Keratinocyte (primary cell): ENCODE results near the gene CADM2. TPM values are rescaled to one million over a fixed set of nuclear protein-coding genes. Genes with fewer than 3 reads are reported as not detected.

Source experiments
- DNase-seq: peaks from one replicate; pipeline ENCODE4 v3.0.0-alpha.2; 2011; ENCODE audit warnings: low read depth, missing footprints, low spot score
- FAIRE-seq: peaks from 2 replicates; lab custom pipeline; 2011; peaks lifted over from hg19 to GRCh38; lab: Jason Lieb, UNC
- H2AFZ ChIP-seq: 2 replicates; pipeline ENCODE4 v1.6.0; 2012; ENCODE audit warnings: low read length, control low read depth, inconsistent platforms; ENCODE audit not compliant: control insufficient read depth
- H3K27ac ChIP-seq: 2 replicates; pipeline ENCODE4 v1.5.1; 2011; ENCODE audit warnings: low read length; ENCODE audit not compliant: control insufficient read depth, insufficient read depth
- H3K27me3 ChIP-seq: 3 replicates; pipeline ENCODE4 v1.6.0; 2011; ENCODE audit warnings: low read length; ENCODE audit not compliant: control insufficient read depth, insufficient read depth; ENCODE audit errors: extremely low read depth
- H3K36me3 ChIP-seq, 2 experiments: 2 replicates in 1 of 2; 3 replicates in 1 of 2; pipeline ENCODE4 v1.5.1; 2011; ENCODE audit warnings: low read length in 2 of 2, mild to moderate bottlenecking in 1 of 2; ENCODE audit not compliant: control insufficient read depth in 2 of 2, insufficient read depth in 2 of 2; ENCODE audit errors: extremely low read depth in 1 of 2
- H3K4me1 ChIP-seq: 3 replicates; pipeline ENCODE4 v1.5.1; 2011; ENCODE audit warnings: low read length; ENCODE audit not compliant: control insufficient read depth, insufficient read depth; ENCODE audit errors: extremely low read depth
- H3K4me2 ChIP-seq: 3 replicates; pipeline ENCODE4 v1.6.0; 2011; ENCODE audit warnings: low read depth, low read length; ENCODE audit not compliant: control insufficient read depth, insufficient read depth; ENCODE audit errors: extremely low read depth
- H3K4me3 ChIP-seq, 3 experiments: fragments of 200-600 bp in 1 of 3; sonication (generic) in 1 of 3; 2 replicates in 2 of 3; 3 replicates in 1 of 3; pipeline ENCODE4 v1.5.1; 2011 to 2016; ENCODE audit warnings: low read length in 3 of 3, mild to moderate bottlenecking in 3 of 3, control low read depth in 2 of 3, inconsistent platforms in 1 of 3, low read depth in 1 of 3, mixed read lengths in 1 of 3, mixed run types in 1 of 3, moderate library complexity in 1 of 3; ENCODE audit not compliant: control insufficient read depth in 2 of 3, insufficient read depth in 2 of 3; ENCODE audit errors: extremely low read depth in 1 of 3
- H3K79me2 ChIP-seq: 2 replicates; pipeline ENCODE4 v1.6.0; 2012; ENCODE audit warnings: low read length; ENCODE audit not compliant: control insufficient read depth, insufficient read depth
- H3K9ac ChIP-seq: 3 replicates; pipeline ENCODE4 v1.6.0; 2011; ENCODE audit warnings: low read length; ENCODE audit not compliant: control insufficient read depth, insufficient read depth; ENCODE audit errors: extremely low read depth
- H3K9me1 ChIP-seq: 3 replicates; pipeline ENCODE4 v1.6.0; 2011; ENCODE audit warnings: low read length; ENCODE audit not compliant: control insufficient read depth, insufficient read depth; ENCODE audit errors: extremely low read depth
- H3K9me3 ChIP-seq: 2 replicates; pipeline ENCODE4 v1.5.1; 2012; ENCODE audit warnings: low read depth, low read length; ENCODE audit not compliant: control insufficient read depth
- H4K20me1 ChIP-seq: 3 replicates; pipeline ENCODE4 v1.6.0; 2011; ENCODE audit warnings: low read length; ENCODE audit not compliant: control insufficient read depth, insufficient read depth; ENCODE audit errors: extremely low read depth
- CTCF ChIP-seq, 3 experiments: IDR thresholded peaks in 1 of 3; conservative IDR thresholded peaks in 1 of 3; optimal IDR thresholded peaks in 1 of 3; 2 replicates in 2 of 3; 3 replicates in 1 of 3; pipeline versions ENCODE3 to v1.5.1; 2011; ENCODE audit warnings: low read length in 3 of 3, mild to moderate bottlenecking in 3 of 3, moderate library complexity in 2 of 3, control low read depth in 1 of 3, inconsistent platforms in 1 of 3; ENCODE audit not compliant: insufficient read depth in 2 of 3; ENCODE audit errors: extremely low read depth in 1 of 3
- EZH2 ChIP-seq: IDR thresholded peaks from one replicate; pipeline ENCODE4 v1.6.1; 2012; ENCODE audit warnings: inconsistent platforms, mild to moderate bottlenecking, low read length, moderate library complexity
- dilution Hi-C: fragments of 300-500 bp; cut with MboI; formaldehyde crosslinking; loops from one replicate; pipeline ENCODE4 v1.7.0; 2020; ENCODE audit warnings: low sequenced_read_pairs; ENCODE audit not compliant: extremely low pct_ligation_motif_present
- polyA plus RNA-seq, 5 experiments: library from polyadenylated mRNA; depleted of rRNA in 3 of 5; stranded (reverse) in 3 of 5; stranded (forward) in 1 of 5; unstranded in 1 of 5; fragments of >200 nt; gene quantifications; 1 replicate in 1 of 5; 2 replicates in 3 of 5; 3 replicates in 1 of 5; pipeline versions ENCODE4 v1.2.1 to v1.2.3, GENCODE V29; 2011 to 2012; ENCODE audit warnings: missing spikeins in 2 of 5, low read depth in 1 of 5, low replicate concordance in 1 of 5

CADM2 gene
- polyA plus RNA-seq, 1 donor (not counting 4 experiments of a cell fraction or from before 2014, with no cell fraction given) = not detected

GRCh38 chr3:85185495-85185894 lies 226.7 kb downstream of the CADM2 start:
- TF ChIP-seq EZH2 = no peak
- TF ChIP-seq CTCF (optimal IDR thresholded peaks at IDR 0.05 in 1 of 3, IDR thresholded peaks at IDR 0.05 in 1 of 3, conservative IDR thresholded peaks at IDR 0.05 in 1 of 3; ENCODE audit: extremely low read depth in 1 of 3, insufficient read depth in 2 of 3, low read length in 3 of 3) = no peak
- H3K4me1 ChIP-seq = no peaks in the 10 kb centered on the region
- no peaks in the 10 kb centered on the region for H3K9me1 ChIP-seq
- no peaks in the 10 kb centered on the region for H4K20me1 ChIP-seq
- H3K27ac ChIP-seq = no peak overlapping the region
- dilution Hi-C loops = no loop called here
- H3K36me3 ChIP-seq = no peaks in the 10 kb centered on the region
- DNase-seq (no peak), FAIRE-seq (no peak)
- no peak overlapping the region for H3K9ac ChIP-seq
- no peaks in the 10 kb centered on the region for H3K27me3 ChIP-seq
- H3K79me2 ChIP-seq = no peaks in the 10 kb centered on the region
- H3K4me3 ChIP-seq = no peak overlapping the region
- H3K9me3 ChIP-seq = no peaks in the 10 kb centered on the region
- H3K4me2 ChIP-seq = no peak overlapping the region
- H2AFZ ChIP-seq = no peak overlapping the region

- no peak for FAIRE-seq
- H3K27me3 ChIP-seq = no peaks in the 10 kb centered on the region
Measured at GRCh38 chr3:85189731-85190130, 230.9 kb downstream of the CADM2 start.

More at GRCh38 chr3:85189731-85190130, 230.9 kb downstream of the CADM2 start:
- H3K4me3 ChIP-seq = no peak overlapping the region
- no peaks in the 10 kb centered on the region for H3K79me2 ChIP-seq
- H2AFZ ChIP-seq = no peak overlapping the region
- no peaks in the 10 kb centered on the region for H3K4me1 ChIP-seq
- no peaks in the 10 kb centered on the region for H3K36me3 ChIP-seq
- no peak for TF ChIP-seq CTCF (optimal IDR thresholded peaks at IDR 0.05 in 1 of 3, IDR thresholded peaks at IDR 0.05 in 1 of 3, conservative IDR thresholded peaks at IDR 0.05 in 1 of 3; ENCODE audit: extremely low read depth in 1 of 3, insufficient read depth in 2 of 3, low read length in 3 of 3)
- no peak for TF ChIP-seq EZH2
- no peak overlapping the region for H3K9ac ChIP-seq
- H4K20me1 ChIP-seq = no peaks in the 10 kb centered on the region
- no peak overlapping the region for H3K4me2 ChIP-seq
- no peak for DNase-seq
- H3K9me1 ChIP-seq = no peaks in the 10 kb centered on the region
- H3K9me3 ChIP-seq = no peaks in the 10 kb centered on the region
- no peak overlapping the region for H3K27ac ChIP-seq
- dilution Hi-C loops = no loop called here
